ENCODE data around the gene EQTN.

The EQTN gene

DNA sequence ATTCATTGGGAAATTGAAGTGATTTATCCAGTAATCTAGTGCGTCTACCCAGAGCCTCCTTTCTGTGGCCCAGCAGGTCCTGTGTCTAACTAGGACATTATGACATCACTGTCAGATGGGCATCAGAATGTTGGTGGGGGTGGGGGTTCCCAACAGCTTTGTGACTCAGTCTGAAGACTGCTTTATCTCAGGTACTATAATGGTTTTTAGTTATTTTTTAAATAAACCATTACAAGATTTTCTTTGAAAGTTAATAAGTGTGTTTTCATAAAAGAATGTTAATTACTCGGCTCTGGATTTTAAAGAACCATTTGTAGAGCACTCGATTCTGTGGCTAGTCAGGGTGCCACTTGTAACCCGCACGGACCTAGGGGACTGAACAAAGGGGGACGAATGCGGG lies at the start of gene EQTN:
EQTN (minus strand) TSS at position 101 of the 400 bp plus-strand sequence; CDS start at position 6, 95 bp downstream.
- no peak for DNase-seq

DNA sequence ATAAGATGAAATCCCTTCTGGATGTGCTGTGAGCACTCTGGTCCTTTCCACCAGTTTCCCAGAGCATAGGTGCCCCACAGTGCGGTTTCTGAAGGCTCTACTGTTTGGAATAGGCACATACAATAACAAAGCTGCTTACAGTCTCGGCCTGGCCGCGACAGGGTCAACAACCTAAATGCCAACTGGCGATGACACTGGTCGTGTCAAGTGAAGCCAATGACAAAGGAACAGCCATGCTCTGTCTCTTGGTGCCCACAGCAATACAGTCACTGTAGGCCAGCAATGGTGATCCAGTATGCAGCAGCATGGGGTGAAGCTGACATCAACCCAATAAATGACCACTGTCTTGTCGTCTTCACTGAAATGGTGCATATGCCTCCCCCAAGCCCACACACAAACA lies 47.8 kb upstream of the EQTN start:
- no peak for DNase-seq

DNA sequence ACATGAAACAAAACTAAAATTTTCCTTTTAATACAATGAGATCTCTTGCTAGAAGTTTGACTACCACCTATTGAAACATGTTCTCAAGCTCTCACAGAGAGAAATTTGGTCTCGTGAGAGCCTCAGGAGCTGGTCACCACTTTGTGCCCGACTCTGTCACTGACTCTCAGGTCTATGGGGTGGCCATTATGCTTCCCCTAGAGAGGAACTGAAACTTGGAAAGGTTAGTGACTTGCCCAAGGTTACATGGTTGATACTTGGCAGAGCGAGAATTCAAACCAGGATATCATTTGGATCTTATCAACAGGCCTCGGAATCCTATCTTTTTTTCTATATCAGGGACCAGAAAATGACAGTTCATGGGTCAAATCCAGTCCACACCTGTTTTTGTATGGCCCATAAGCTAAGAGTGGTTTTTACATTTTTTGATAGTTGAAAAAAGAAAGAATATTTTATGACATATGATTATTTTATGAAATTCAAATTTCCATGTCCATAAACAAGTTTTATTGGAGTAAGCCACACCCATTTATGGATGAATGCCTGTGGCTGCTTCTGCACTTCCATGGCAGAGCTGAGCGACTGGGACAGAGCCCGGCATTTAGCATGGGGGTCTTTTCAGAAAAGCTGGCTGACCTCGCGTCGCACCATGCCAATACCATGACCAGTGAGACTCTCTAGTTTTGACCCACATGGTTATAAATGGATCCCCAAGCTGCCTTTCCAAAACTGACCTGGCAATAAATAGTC lies 44.8 kb upstream of the EQTN start:
- DNase-seq = no peak

DNA sequence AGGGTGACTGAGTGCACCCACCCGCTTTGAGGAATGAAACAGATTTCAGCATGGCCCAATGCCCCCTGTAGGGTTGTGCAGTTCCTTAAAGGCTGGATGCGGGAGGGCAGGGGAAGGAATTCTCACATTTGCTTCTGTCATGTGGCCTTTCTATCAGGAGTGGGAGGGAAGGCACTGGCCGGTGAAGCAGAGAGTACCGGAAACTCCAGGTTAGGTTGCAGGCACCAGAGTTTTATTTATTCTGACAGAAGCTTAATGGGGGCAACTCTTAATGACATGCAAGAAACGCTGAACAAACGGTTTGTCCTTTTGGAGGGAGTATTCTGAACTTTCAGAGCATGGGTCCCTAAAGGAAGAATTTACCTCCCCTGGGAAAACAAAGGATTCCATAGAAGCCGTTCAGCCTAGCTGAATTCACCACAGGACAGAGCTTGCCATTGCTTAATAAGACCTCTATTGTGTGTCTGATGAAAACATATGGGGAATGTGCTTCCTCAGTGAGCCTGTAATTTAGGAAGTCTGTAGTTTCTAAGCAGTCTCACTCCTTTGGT lies 44.1 kb upstream of the EQTN start:
- no peak for DNase-seq

DNA sequence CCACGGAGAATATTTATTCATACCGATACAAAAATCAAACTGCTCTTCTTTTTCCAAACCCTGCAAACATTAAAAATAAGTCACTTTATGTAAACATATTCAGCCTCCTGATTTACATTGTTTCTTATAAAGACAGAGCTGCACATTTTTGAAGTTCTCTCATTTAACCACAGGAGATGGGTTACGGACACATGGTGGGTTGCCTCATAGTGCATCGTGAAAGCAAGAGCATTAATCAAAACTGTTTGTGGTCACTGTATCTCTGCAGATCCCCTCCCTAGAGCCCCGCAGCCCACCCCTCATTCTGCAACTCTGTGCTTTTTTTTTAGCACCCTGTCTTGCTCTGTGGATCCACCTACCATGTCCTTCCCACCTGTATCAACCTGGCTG lies 43.3 kb upstream of the EQTN start:
- DNase-seq = no peak

DNA sequence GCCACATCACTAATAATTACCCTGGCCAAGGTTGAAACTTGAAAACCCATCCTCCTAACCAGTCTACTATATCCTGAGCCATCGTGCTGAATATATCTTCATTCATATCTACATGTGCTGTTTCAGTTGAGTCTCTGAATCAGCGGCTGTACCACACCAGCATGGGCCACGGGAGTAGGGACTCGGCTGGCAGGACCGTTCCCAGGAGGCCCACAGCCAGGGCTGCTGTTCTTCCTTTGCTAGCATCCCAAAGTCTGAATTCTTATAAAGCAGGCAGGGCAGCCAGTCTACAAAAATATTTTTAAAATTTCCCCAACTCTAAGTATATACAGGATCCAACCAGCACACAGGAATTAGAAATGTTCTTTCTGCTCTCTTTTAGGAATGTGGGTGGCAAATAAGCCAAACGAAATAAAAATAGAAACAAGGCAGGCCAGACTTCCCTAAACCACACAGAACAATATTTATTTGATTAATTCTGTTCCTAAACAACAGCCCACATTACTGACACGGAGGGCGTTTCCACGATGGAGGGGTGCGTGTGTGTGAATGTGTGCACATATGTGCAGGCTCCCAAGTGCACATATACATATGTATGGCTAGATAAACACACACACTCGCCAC lies 42.8 kb upstream of the EQTN start:
- DNase-seq = no peak

DNA sequence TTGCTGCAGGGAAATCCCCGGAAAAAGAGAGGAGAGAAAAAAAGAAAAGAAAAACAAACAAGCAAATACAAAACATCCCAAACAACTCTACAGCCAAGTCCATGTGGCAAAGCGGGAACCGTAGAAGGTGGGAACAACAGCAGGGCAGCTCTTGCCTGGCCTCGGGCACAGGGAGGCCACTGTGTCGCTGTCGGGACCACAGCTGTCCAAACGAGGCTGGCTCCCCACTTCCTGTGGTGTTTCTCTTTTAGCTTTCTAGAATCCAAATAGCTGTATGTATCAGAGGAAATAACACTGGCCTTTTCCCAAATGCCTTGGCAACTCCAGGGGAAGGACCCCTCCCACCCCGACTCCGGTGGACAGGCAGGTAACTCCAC lies 41.6 kb upstream of the EQTN start:
- no peak for DNase-seq

DNA sequence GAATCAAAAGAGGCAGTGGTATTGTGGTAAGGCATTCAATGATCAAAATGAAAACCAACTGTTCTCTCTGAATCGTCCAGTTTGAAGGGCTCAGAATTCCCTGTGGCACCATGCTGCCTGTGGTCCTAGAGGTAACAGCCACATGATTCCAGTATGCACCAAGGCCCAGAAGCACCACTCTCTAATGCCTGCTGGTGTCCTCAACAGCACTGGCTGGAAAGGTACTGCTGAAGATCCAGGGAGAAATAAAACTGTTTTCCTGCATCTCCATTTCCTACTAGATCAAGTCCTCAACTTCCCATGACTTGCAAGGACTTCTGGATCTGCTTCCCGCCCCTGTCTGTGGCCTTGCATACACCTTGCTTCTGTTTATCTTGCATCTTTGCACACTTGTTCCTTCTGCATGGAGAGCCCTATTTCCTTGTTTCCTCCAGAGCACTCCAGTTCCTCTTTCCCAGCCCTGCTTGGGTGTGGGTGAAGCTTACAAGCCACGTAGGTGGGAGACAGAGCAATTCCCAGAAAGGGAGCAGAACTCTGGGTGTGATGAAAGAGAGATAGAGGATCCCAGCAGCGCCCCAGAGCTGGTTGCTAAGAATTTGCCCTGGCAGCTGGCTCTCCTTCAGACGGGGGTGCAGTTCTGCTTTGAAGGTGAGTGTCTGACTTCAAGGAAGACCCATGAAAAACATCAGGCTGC lies 41.0 kb upstream of the EQTN start:
- DNase-seq = no peak

DNA sequence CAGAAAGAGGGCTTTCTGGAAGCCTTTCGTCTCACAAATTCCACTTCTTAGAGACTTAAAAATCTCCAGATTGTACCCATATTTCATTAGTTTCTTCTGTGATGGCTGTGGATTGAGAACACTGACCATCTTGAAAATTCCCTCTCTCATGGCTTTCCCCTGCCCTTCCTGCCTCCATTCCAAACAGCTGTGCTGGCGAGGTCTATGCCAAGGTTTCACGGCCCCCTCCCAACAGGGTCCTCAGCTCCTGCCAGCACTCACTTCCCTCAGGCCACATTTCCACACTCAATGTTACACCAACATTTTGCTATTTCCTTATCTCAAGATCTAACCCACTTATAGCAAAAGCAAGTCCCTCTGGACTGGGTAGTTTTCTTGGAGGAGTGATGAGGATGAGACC lies 40.3 kb upstream of the EQTN start:
- DNase-seq = no peak

DNA sequence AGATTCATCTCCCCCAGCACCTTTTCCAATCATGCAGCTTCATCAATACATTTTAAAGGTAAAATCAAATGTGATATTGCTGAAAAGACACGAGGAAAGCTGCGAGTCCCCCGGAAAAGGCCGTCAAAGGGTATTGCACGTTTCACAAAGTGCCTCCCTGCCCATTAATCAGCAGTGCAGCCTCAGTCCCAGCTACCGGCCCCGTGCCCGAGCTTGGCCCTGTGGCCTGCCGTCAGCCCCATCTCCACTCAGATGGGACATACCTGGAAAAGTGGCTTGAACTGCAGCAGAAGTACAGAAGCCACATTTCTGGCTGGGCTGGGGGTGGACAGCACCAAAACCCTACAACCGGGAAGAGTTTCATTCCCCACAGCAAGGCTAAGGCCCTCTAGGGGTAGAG lies 39.9 kb upstream of the EQTN start:
- no peak for DNase-seq

DNA sequence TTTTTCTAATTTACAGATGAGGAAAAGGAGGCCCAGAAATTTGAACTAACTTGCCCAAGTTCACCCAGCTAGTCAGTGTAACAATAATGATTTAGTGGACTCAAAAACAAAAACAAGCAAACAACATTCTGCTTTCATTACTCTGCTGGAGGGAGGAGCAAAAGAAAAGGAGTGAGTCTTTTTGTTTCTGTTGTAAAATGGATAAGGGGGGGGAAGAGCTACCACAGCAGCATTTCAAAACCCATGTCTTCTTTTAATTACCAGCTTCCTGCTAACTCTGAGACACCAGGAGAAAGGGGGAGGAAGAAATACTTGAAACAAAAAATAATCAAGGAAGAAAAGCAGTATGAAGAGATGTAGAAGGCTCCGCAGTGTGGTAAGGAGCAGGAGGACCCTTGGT lies 39.2 kb upstream of the EQTN start:
- no peak for DNase-seq

DNA sequence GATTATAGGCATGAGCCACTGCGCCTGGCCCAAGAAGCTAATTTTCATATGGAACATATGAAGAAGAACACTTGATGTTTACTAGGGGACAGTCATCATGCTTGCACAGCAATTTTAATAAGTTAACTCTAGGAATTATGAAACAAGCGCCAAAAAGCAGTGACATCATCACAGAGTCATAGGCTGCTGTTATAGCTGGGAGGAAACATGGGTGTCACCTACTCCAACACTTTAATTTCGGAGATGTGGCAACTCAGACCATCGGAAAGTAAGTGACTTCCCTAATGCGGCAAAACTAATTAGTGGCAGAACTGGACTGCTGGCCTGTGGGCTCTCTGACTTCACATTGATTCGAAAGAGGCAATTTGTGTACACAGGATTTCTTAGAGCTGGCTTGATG lies 38.1 kb upstream of the EQTN start:
- DNase-seq = no peak

DNA sequence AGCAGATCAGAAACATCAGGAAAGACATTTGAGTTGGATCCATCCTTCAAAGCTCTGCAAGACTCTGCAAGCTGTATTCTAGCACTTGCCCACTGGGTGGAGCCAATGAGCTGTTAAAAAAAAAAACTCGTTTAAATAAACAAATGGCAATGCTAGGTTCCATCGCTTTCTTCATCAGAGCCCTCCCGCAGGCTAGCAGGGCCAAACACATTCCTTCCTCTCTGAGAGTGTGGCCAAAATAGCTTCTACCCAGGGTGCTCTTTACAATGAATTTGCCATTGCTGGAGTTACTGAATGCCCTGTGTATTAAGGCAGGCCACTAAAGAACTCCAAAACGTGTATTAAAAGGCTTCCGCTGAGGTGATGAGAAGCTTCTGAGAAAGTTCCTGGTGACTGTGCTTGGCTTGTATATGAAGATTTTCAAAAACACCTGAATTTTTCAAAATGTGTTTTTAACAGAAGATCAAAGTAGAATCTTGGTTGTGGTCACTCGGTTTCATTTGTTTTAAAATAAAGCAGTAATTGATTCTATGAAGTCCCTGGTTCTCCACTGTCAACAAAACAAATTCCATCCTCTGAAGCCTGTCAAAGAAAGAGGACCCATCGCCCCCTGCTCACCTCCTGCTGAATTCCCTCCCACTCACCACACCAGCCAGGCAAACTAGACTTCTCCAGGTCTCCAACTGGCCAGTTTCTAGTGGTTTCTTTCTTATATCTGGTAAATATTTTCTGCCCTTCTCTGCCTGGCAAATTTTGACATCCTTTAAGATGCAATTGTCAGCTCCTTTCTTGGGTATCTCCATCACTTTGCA lies 36.5 kb upstream of the EQTN start:
- peak; percentile 57 for DNase-seq

DNA sequence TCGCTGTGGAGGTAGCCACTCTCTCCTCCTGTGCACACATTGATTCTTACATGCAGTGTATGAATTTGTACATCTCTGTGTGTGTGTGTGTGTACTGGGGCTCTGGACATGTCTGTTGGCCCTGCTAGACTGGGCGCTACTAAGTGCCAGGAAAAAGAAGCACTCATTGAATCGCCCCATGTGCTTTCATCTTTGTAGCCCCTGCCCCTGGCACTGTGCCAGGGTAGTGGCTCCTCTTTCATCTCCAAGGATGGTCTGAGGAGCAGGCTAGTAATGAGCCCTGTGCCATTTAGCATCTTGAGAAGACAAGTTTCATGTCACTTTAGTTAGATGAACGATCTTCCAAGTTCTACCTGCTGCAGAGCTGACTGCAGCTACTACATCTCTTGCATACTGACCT lies 34.4 kb upstream of the EQTN start:
- no peak for DNase-seq

DNA sequence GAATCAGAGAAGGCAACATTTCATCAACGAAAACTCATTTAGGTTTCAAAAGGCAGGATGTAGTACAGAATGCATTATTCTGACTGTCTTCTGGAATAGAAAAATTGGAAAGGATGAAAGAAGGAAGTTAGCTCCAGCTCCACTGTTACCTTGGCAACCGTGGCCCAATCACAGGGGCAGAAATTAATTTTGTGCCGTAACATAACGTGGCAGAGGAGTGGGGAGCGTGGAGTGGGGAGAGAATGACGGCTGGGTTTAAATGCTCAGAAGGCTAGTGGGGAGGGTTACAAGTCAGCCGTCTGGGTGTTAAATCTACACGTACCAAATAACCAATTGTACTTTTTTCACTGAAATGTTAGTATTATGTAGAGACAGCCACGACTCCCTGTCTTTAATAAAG lies 32.3 kb upstream of the EQTN start:
- no peak for DNase-seq

DNA sequence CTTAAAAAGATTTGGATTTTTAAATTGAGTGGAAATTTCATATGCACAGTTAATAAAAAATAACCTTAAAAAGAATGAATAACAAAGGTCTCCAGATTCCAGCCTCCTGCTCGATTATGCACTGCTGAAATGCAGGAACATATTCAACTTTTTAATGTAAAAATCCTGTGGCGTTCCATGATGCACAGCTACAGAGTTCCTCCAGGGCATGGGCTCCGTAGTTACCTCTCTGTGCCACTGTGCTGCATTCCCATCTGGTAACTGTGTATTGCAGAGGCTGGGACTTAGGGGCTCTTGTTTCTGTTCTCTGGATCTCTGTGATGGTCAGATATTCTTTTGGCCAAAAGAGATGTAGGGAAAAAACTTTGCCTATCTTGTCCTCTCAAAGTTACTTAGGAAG lies 31.5 kb upstream of the EQTN start:
- DNase-seq = no peak

DNA sequence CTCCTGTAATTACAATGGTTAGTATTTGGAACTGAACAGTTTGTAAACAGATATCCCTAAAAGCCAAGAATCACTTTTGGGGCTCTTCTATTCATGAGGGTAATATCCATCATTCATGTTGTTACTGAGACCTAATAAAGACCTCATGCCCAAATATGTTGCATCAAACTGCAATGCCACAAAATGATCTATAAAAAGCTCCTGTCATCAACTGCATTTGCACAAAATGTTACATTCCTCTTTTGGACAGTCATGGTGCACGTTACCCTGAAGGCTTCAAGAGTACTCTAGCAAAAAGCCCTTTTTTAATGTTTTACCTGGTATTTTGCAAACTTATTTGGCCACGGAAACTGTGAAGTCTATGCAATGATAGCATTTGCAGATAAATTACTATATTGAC lies 14.2 kb upstream of the EQTN start:
- DNase-seq = no peak

DNA sequence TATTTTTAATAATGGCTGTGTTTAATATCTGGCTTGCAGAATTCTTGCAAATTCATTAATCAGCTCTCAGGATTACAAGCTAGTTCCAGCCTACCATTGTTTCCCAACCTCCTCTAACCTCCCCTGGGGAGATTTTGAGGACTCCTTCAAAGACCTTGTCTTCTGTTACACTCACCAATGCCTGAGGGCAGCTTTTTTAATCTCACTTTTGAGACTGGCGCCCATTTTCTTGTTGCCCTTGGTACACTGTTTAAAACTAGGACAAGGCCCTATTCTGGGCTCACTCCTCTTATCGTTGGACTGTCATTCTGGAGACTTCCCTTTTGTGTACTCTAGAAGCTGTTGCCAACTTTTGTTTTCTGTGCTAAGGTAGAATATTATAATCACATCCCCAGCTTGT lies 13.6 kb upstream of the EQTN start:
- no peak for DNase-seq

DNA sequence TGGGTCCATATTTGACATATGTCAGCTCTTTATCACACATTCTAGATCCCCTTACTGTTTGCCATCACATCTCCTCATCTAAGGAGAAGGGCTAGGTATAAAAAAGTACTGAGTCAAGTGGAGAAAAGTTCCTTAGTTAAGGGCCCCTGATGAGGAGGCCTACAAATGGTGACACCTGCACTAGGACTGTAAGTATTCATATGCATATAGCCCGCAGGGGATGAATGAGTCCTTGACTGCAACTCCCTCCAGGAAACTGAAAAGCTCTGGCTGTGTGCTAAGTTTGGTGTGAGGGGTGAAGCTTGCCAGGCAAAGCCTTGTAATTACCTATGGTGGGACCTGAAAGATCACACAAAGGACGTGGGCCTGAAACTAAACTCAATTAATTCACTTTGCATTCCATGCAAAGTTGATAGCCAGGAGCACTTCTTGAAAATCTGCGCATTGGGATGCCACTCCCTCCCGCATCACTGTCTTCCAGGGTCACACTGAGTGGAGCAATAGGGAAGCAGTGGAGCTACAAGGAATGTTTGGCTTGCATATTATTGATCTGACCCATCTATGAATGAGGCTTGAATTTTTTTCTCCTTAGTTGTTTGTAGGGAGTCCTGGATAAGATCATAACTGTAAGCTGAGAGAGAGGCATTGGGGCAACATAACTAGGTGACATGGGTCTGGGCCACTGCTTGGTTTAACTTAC lies 11.9 kb upstream of the EQTN start:
- DNase-seq = no peak

DNA sequence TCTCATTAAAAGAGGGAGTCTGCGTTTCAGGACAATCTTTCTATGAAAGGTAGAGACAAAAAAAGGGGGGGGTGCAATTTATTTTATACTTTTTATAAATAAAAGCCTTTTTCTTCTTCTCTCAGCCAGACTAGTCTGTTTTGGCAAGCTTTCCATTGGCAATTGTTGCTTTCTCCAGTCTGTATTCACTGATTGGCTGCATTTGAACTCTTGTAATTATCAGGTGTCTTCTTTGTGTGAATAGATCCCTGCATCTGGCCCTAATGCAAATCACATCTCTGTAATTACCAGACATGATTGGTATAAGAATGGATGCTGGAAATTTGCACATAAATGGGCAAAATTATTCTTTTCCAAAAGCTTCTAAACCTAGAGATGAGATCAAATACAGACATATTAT lies 7.6 kb upstream of the EQTN start:
- DNase-seq = no peak

DNA sequence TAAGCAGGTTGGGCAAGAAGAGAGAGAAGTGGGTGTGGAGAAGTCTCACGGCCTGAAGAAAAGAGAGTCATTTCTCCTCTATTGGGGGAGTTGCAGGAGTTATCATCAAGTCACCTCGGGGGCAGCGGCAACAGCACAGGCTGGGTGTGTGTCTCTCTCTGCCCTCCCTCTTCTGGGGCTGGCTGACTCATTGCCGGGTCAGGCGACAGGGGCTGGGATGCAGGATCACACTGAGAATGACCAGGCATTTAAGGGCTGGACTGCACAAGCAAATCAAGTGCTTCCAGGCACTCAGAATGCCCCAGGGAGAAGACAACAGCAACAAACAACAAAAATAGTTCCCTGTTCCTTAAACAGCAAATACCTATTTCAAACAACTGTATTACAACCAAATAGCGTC lies 6.3 kb upstream of the EQTN start:
- no peak for DNase-seq

DNA sequence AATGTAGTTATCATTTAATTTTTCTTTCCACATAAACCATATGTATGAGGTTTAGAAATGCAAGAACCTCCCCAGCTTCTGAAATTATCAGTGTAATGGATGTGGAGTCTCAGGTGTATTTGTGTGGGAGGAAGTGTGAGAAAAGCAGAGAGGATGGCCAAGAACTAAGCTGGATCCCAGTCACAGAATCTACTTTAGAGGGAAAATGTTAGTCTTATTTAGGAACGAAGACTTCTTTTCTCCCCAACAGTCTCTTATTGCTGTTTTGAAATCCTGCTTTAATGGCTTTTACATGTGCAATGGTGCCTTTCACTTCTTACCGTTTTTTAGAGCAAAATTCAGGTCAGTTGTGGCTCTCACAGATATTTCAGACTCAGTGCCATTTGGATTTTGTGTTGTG lies 3.0 kb downstream of the EQTN start:
- no peak for DNase-seq
